Measurements from ENCODE around the gene TRIP6.
"Not testable (repeated sequence)": the region's sequence is repeated elsewhere in the genome, so short reads cannot be mapped to it uniquely, and the experiment has no call there.

The TRIP6 gene

DNA sequence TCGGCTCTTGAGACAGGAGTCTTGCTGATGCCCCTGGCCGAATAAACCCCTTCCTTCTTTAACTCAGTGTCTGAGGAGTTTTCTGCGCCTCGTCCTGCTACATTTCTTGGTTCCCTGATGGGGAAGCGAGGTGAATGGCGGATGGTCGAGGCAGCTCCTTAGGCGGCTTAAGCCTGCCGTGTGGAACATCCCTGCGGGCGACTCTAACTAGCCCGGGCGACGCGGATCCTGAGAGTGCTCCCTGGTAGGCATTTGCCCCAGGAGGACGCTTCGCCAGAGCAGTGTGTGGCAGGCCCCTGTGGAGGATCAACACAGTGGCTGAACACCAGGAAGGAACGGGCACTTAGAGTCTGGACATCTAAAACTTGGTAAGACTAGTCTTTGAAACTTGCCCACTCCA, 27.8 kb upstream of the TRIP6 start:
- no peak for DNase-seq (ENCODE audit: low spot score)

GRCh38 chr7:100840470-100841100, 26.6 kb upstream of the TRIP6 start:
- no peak for DNase-seq (ENCODE audit: low spot score)

GRCh38 chr7:100847360-100847759, 19.8 kb upstream of the TRIP6 start:
- DNase-seq (ENCODE audit: low spot score), result no peak

DNA sequence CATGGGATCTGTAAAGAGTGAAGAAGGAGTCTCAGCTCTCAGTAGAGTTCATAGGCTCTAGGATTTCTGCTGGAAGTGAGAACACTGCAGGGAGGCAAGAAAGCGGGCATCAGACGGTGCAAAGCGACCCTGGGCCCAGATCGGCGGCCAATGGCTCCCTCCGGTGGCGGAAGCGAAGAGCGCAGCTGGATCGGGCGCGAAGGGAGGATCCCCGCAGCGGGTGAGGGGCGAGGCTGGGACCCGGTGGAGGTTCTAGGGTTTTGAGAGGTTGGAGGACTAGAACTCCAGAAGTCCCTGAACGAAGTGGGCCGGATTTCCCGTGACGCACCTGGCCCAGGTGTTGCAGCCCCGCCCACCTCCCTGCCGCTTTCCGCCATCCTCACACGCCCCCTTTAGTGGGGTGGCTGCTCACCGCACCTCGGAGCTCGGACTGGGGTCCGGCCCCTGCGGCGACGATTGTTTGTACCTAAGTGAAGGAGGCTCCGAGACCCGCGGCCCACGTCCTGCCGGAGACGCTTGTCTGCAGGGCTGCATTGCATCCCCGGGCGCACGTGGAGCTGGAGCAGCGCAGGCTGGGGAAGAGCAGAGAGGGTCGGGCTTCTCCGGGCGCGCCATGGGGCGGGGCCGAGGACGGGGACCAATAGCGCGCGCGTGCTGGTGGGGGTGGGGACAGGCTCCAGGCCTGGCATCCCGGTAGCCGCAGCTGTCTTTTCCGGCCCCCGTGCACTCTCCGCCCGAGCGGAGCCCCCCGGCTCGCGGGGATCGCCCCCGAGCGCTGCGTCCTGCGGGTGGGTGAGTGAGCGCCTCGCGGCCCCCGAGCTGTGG, 14.9 kb upstream of the TRIP6 start, which contains the start of gene SLC12A9:
Gene SLC12A9, plus strand, starts transcription at position 666 of the 825 bp plus-strand sequence. CDS start 1,485 bp downstream, outside the sequence.
- DNase-seq (ENCODE audit: low spot score), result peak; percentile 94

GRCh38 chr7:100854146-100854895, 12.9 kb upstream of the TRIP6 start:
- DNase-seq (ENCODE audit: low spot score), result no peak

- DNase-seq (ENCODE audit: low spot score), result not testable (repeated sequence)
Observed at GRCh38 chr7:100854899-100855298, 12.3 kb upstream of the TRIP6 start.

DNA sequence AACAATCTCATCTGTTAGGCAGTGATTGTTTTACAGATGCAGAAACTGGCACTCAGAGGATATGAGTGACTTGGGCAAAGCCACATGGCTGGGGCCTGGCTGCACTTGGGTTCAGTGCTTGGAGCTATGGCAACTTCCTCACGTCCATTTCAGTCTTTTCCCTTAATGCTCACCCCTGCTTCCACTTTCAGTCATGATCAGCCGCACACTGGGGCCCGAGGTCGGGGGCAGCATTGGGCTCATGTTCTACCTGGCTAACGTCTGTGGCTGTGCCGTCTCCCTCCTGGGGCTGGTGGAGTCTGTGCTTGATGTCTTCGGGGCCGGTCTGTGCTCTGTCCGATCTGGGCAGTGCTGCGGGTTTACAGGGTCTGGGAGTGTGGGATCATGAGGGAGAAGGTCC, 11.7 kb upstream of the TRIP6 start:
- DNase-seq (ENCODE audit: low spot score), result no peak

GRCh38 chr7:100856871-100857282, 10.3 kb upstream of the TRIP6 start:
- DNase-seq (ENCODE audit: low spot score), result no peak

GRCh38 chr7:100859856-100860255, 7.3 kb upstream of the TRIP6 start:
- DNase-seq (ENCODE audit: low spot score), result no peak

GRCh38 chr7:100860702-100861615, 6.2 kb upstream of the TRIP6 start:
- no peak for DNase-seq (ENCODE audit: low spot score)

DNA sequence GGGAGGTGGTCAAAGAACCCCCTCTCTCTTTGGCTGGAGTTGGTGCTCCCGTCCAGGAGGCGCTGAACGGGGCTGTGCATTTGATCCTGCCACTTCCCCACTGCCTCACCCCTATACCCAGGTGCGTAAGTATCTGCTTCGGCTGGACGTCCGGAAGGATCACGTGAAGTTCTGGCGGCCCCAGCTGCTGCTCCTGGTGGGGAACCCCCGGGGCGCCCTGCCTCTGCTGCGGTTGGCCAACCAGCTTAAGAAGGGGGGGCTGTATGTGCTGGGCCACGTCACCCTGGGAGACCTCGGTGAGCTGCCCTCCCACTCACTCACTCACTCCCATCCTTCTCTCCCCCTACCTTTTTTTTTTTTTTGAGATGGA, 5.6 kb upstream of the TRIP6 start:
- no peak for DNase-seq (ENCODE audit: low spot score)

DNA sequence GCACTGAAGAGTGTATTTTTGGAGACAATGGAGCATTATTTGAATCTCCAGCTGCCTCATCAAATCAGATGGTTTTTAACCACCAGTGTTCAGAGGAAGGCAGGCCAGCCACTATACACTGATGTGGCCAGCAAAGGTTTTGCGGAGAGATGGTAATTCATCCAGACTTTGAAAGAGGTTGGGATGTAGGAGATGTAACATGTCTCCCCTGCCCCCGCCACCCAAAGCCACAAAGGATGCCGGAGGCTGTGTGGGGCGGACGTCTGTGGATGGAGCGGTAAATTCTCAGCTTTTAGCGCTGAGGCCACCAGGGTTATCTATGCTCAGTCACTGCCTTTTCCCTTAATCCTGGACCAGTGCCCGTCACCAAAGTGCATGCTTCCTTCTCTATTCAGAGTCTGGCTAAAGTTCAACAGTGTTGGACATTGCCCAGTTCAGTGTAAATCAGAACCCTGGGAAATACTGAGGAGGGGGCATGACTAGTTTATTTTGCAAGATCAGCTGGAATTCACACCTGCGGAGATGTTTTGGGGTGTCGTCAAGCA, 3.7 kb upstream of the TRIP6 start:
- peak; percentile 60 for DNase-seq (ENCODE audit: low spot score)

DNA sequence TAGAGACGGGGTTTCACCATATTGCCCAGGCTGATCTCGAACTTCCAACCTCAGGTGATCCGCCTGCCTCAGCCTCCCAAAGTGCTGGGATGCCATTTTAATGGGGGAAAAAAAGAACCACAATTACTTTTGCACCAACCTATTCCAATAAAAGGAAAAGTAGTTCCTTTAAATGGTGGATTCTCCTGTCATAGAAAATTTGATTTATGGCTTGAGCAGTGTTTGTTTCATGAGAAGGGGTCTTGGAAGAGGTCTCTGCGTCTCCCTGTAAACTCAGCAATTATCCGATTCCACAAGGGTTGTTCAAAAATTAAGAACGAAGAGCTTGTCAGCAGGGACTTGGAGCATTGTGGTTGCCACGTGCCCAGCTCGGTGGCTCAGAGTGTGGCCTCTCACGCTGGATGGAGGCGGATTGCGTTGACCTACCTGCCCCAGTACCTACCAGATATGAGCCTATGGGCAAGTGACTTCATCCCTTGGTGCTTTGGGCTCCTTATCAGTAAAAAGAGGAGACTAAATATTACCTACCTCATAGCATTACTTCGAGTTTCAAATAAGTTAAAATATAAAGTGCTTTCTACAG, 2.8 kb upstream of the TRIP6 start:
- DNase-seq (ENCODE audit: low spot score), result no peak

GRCh38 chr7:100865372-100865911, 1.7 kb upstream of the TRIP6 start:
- no peak for DNase-seq (ENCODE audit: low spot score)

DNA sequence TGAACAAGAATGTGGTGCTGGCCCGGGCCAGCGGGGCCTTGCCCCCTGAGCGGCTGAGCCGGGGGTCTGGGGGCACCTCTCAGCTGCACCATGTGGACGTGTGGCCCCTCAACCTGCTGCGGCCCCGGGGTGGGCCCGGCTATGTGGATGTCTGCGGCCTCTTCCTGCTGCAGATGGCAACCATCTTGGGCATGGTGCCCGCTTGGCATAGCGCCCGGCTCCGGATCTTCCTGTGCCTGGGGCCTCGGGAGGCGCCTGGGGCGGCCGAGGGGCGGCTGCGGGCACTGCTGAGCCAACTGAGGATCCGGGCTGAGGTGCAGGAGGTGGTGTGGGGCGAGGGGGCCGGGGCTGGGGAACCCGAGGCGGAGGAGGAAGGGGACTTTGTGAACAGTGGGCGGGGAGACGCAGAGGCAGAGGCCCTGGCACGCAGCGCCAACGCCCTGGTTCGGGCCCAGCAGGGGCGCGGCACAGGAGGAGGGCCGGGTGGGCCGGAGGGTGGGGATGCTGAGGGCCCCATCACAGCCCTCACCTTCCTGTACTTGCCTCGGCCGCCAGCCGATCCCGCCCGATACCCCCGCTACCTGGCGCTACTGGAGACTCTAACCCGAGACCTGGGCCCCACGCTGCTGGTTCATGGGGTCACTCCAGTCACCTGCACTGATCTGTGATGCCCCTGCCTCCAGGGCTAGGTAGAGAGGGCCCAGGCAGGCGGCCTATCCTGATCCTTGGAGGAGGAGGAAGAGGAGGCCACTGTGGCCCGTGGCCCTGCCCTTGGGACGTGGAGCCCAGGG, 1.1 kb upstream of the TRIP6 start:
- peak; percentile 87 for DNase-seq (ENCODE audit: low spot score)

DNA sequence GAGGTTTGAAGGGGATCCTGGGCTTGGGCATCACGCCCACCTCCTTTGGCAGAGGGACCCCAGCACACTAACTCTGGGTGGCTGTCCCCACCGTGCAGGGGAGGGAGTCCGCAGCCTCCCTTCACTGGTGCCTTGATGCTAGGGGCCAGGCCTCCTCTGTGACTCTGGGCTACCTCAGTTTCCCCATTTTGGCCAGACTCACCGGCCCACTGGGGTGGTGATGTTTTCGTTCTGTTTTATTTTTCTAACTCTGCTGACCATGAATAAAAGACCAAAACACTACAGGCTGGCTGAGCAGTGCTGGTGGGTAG, 503 bp upstream of the TRIP6 start:
- DNase-seq (ENCODE audit: low spot score), result no peak

DNA sequence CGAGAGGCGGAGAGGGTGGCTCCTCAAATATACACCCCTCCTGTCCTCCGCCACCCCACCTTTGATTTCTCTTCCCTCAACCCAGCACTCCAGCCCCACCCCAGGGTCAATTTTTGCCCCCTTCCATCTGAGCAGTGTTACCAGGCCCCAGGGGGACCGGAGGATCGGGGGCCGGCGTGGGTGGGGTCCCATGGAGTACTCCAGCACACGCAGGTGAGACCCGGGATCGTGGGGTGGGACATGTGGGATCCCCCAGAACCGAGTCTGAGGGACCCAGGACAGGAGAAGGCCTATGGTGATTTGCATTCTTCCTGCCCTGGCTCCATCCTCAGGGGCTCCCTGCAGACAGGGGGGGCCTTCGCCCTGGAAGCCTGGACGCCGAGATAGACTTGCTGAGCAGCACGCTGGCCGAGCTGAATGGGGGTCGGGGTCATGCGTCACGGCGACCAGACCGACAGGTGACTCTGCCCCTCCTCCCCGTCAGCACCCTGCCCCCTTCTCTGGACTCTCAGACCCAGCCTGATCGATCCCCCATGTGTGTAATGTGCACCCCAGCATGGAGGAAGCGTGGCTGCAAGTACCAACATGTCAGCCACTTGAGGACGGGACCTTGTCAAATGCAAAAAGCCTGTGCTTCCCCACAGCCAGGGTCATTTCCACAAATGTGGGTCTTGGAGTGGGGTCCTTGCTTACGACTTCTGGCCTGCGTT, 744 bp downstream of the TRIP6 start:
- DNase-seq (ENCODE audit: low spot score), result no peak

GRCh38 chr7:100873599-100874299, 6.6 kb downstream of the TRIP6 start:
- DNase-seq (ENCODE audit: low spot score), result no peak

DNA sequence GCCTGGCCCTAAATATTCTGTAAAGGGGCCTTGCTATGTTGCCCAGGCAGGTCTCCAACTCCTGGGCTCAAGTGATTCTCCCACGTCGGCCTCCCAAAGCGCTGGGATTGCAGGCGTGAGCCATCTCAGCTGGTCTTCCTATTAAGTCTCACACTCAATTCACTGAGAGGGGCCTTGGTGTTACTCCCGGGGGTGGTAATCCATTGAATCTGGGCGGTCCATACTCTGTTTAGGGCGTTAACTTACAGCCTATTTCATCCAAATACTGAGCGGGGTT, 7.1 kb downstream of the TRIP6 start:
- DNase-seq (ENCODE audit: low spot score), result no peak
